Right lobe of liver (tissue), 6 donors: ENCODE results near the gene PAFAH1B1. TPM values are rescaled to one million over a fixed set of nuclear protein-coding genes. Genes with fewer than 3 reads are reported as not detected.

Experiments
- ATAC-seq, 4 donors: fragments of 200-7000 bp; cut with Tn5 transposase; one replicate each; pipeline ENCODE4 v1.9.1; 2020; ENCODE audit warnings: mild to moderate bottlenecking in 4 of 4, moderate library complexity in 4 of 4
- DNase-seq, 3 donors: peaks; one replicate each; pipeline ENCODE4 v3.0.0-alpha.2; 2020
- H3K27ac ChIP-seq, 3 donors: fragments of 200-600 bp; one replicate each; pipeline ENCODE4 v1.8.0; 2022
- H3K27me3 ChIP-seq, 2 donors: fragments of 200-600 bp; one replicate each; pipeline ENCODE4 v1.8.0; 2022
- H3K36me3 ChIP-seq, 4 donors: fragments of 200-600 bp; sonication (generic) in 1 of 4; one replicate each; pipeline versions ENCODE4 v1.5.1 to v1.8.0; 2017 to 2022; ENCODE audit warnings: control low read depth in 1 of 4
- H3K4me1 ChIP-seq, 4 donors: fragments of 200-600 bp; sonication (generic) in 1 of 4; one replicate each; pipeline versions ENCODE4 v1.5.1 to v1.8.0; 2017 to 2022; ENCODE audit warnings: control low read depth in 1 of 4
- H3K4me3 ChIP-seq, 3 donors: fragments of 200-600 bp; one replicate each; pipeline ENCODE4 v1.8.0; 2022
- H3K9me3 ChIP-seq, 4 donors: fragments of 200-600 bp; sonication (generic) in 1 of 4; one replicate each; pipeline versions ENCODE4 v1.5.1 to v1.8.0; 2017 to 2022; ENCODE audit warnings: control low read depth in 1 of 4
- CTCF ChIP-seq, 4 donors: fragments of 200-600 bp in 3 of 4; fragments of 450-650 bp in 1 of 4; IDR thresholded peaks; one replicate each; pipeline versions ENCODE4 v1.5.1 to v1.8.0; 2016 to 2022; ENCODE audit warnings: antibody characterized with exemption in 4 of 4, mild to moderate bottlenecking in 2 of 4
- POLR2A ChIP-seq: fragments of 450-650 bp; IDR thresholded peaks from one replicate; pipeline ENCODE4 v1.6.1; 2017; ENCODE audit warnings: antibody characterized with exemption, mild to moderate bottlenecking
- WGBS: methylation state at CpG from one replicate; pipeline ENCODE4 v1.1.6; 2018; ENCODE audit warnings: low coverage, low lambda C conversion rate; ENCODE audit not compliant: insufficient coverage; ENCODE audit errors: missing lambda C conversion rate; 5-methylcytosine and 5-hydroxymethylcytosine counted together
- intact Hi-C, 2 donors: fragments of 100-400 bp; cut with DNase I; formaldehyde crosslinking; loops; one replicate each; pipeline versions ENCODE4 v1.11.2 to v1.14.1; 2022
- total RNA-seq, 6 experiments: library from RNA; depleted of rRNA in 2 of 6; stranded (reverse); fragments of >200 nt in 2 of 6; fragmentation: NEBNext Ultra II Directional in 3 of 6; extraction: Animal tissue kit (Norgen Biotek cat#: 25700) in 3 of 6; gene quantifications; one replicate each; pipeline versions ENCODE4 v1.1.0 to v1.2.4, GENCODE V29; 2016 to 2023
- donor health status: DM: no; HTN: yes; CAD: no.
- donor health status: DM: no; HTN: no; CAD: no.
- donor health status: DM: no; HTN: no; CAD: no.
- donor health status: DM: no; HTN: yes; CAD: no.
- donor health status: DM: no; HTN: yes; CAD: no.

Gene PAFAH1B1
- total RNA-seq, 6 experiments from 2014 or later = 32.6 to 69.9 (median 42.2) TPM

GRCh38 chr17:2690165-2691068, 97.0 kb downstream of the PAFAH1B1 start:
- no peaks in the 10 kb centered on the region for H3K27me3 ChIP-seq
- no peak overlapping the region for H3K4me3 ChIP-seq
- TF ChIP-seq CTCF (IDR thresholded peaks at IDR 0.05) (no peak), POLR2A (no peak)
- ATAC-seq (no peak), DNase-seq (peak in 2 of 3 donors; percentile 28 to 41)
- no peak overlapping the region for H3K27ac ChIP-seq
- peaks cover 0 to 55% (median 26%) of the 10 kb centered on the region in 4 donors for H3K36me3 ChIP-seq
- WGBS = 100% methylated on average over 2 of the region's 55 CpGs
- H3K4me1 ChIP-seq = no peaks in the 10 kb centered on the region
- intact Hi-C loops = no loop called here
- no peaks in the 10 kb centered on the region for H3K9me3 ChIP-seq

- Histone ChIP-seq H3K4me1 (no peaks in the 10 kb centered on the region), H3K9me3 (no peaks in the 10 kb centered on the region), H3K4me3 (no peak overlapping the region), H3K36me3 (peaks cover 0 to 63% (median 32%) of the 10 kb centered on the region in 4 donors), H3K27me3 (no peaks in the 10 kb centered on the region), H3K27ac (no peak overlapping the region)
- intact Hi-C loops = no loop called here
- ATAC-seq = no peak
- peak in 1 of 3 donors; percentile 42 for DNase-seq
- WGBS = 98% methylated on average over 12 of the region's 62 CpGs
- TF ChIP-seq POLR2A = no peak
- TF ChIP-seq CTCF (IDR thresholded peaks at IDR 0.05) = no peak
These were observed 97.8 kb downstream of the PAFAH1B1 start for GRCh38 chr17:2691069-2691871.

GRCh38 chr17:2691965-2692780, 98.7 kb downstream of the PAFAH1B1 start:
- Histone ChIP-seq H3K9me3 (no peaks in the 10 kb centered on the region), H3K36me3 (peaks cover 0 to 72% (median 37%) of the 10 kb centered on the region in 4 donors), H3K4me3 (no peak overlapping the region), H3K27ac (no peak overlapping the region), H3K4me1 (no peaks in the 10 kb centered on the region), H3K27me3 (no peaks in the 10 kb centered on the region)
- TF ChIP-seq CTCF (IDR thresholded peaks at IDR 0.05) (no peak), POLR2A (no peak)
- DNase-seq = peak in 2 of 3 donors; percentile 23 to 53
- 85% methylated on average over 29 of the region's 71 CpGs for WGBS
- intact Hi-C loops = no loop called here
- no peak for ATAC-seq

GRCh38 chr17:2692781-2693135, 99.3 kb downstream of the PAFAH1B1 start:
- WGBS = no CpG with 5 or more reads among the region's 14 CpGs
- Histone ChIP-seq H3K27me3 (no peaks in the 10 kb centered on the region), H3K27ac (no peak overlapping the region), H3K36me3 (peaks cover 0 to 78% (median 39%) of the 10 kb centered on the region in 4 donors), H3K4me1 (no peaks in the 10 kb centered on the region), H3K4me3 (no peak overlapping the region), H3K9me3 (no peaks in the 10 kb centered on the region)
- intact Hi-C loops = no loop called here
- TF ChIP-seq CTCF (IDR thresholded peaks at IDR 0.05) (no peak), POLR2A (no peak)
- no peak for DNase-seq
- no peak for ATAC-seq
